GM19397 (cell line): ENCODE results near the gene FBXL12.
"Not testable (repeated sequence)": the region's sequence is repeated elsewhere in the genome, so short reads cannot be mapped to it uniquely, and the experiment has no call there.

Experiments
- ATAC-seq: cut with Tn5 transposase; IDR thresholded peaks from one replicate; pipeline ENCODE4 v1.9.1; 2021; ENCODE audit warnings: mild to moderate bottlenecking, moderate library complexity; ENCODE audit not compliant: unreplicated experiment

FBXL12 gene

GRCh38 chr19:9793071-9793591 is 25.7 kb downstream of the FBXL12 start:
- no peak for ATAC-seq

GRCh38 chr19:9792206-9793070 is 26.4 kb downstream of the FBXL12 start:
- ATAC-seq, result peak; percentile 44

- no peak for ATAC-seq
These were observed 27.2 kb downstream of the FBXL12 start for GRCh38 chr19:9791552-9792205.

- not testable (repeated sequence) for ATAC-seq
These were observed 27.9 kb downstream of the FBXL12 start for GRCh38 chr19:9791073-9791367.

- not testable (repeated sequence) for ATAC-seq
These were observed 29.3 kb downstream of the FBXL12 start for GRCh38 chr19:9789579-9789978.

GRCh38 chr19:9789066-9789465 is 29.8 kb downstream of the FBXL12 start:
- ATAC-seq, result no peak

GRCh38 chr19:9788604-9789003 is 30.3 kb downstream of the FBXL12 start:
- ATAC-seq, result not testable (repeated sequence)

- ATAC-seq, result no peak
These were observed 32.1 kb downstream of the FBXL12 start for GRCh38 chr19:9786819-9787218.

- ATAC-seq, result no peak
These were observed 32.5 kb downstream of the FBXL12 start for GRCh38 chr19:9786342-9786741.

- ATAC-seq, result peak; percentile 85
These were observed 33.2 kb downstream of the FBXL12 start for GRCh38 chr19:9785367-9786331.

- ATAC-seq, result not testable (repeated sequence)
These were observed 34.7 kb downstream of the FBXL12 start for GRCh38 chr19:9784163-9784496.

- no peak for ATAC-seq
These were observed 36.5 kb downstream of the FBXL12 start for GRCh38 chr19:9782338-9782737.

GRCh38 chr19:9768175-9769112 is 50.4 kb downstream of the FBXL12 start, which contains the start of gene ZNF846:
Gene ZNF846, minus strand, starts transcription at chr19:9768738. Its CDS starts 3,788 bp downstream, at chr19:9764950.
- ATAC-seq, result peak; percentile 98
